ENCODE data around the gene REPIN1.

REPIN1 gene

DNA sequence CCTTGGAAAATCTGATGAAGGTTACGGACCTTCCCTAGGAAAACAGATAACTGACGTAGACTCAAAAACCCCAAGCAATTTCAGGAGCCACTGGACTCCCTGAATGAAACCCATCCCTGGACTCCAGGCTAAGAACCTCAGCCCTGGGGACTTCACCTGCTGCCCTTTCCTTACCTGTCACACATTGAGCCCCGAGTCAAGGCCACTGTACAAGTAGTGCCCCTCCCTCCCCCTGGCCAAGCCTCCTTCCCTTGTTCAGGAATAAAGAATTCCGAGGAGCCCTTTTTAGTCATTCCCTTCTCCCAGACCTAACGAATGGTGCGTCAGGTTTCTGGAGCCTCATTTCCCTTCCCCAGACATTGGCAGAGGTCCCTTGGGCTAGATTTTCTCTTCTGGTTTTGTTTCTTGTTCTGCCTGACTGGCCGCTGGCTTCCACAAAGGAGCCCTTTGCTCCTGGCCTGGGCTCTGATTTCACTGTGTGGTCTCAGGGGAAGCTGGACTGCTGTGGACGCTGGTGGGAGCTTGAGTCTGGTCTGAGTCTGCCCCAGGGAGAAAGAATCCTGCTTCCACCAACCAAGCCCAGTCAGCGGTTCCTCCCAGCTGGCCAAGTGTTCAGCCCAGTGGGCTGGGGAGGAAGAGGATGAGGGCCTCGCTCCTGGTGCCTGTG is 42.2 kb downstream of the REPIN1 start:
- Histone ChIP-seq H3K9me2 (replicated peaks; ENCODE audit: low read depth, low read length) (no peaks in the 10 kb centered on the region), H3K4me3 (ENCODE audit: low read length, poor library complexity, severe bottlenecking) (no peak overlapping the region), H2AFZ (ENCODE audit: low read length) (no peak overlapping the region), H3K79me2 (ENCODE audit: insufficient read depth, low read length) (no peaks in the 10 kb centered on the region), H3K27me3 (ENCODE audit: insufficient read depth, low read length, poor library complexity, severe bottlenecking) (no peaks in the 10 kb centered on the region), H4K20me1 (ENCODE audit: insufficient read depth, low read length, poor library complexity, severe bottlenecking) (no peaks in the 10 kb centered on the region), H3K4me2 (ENCODE audit: low read depth, low read length, poor library complexity, severe bottlenecking) (no peak overlapping the region), H3K9ac (ENCODE audit: low read depth, low read length, poor library complexity, severe bottlenecking) (no peak overlapping the region), H3K4me1 (ENCODE audit: insufficient read depth, low read length, poor library complexity, severe bottlenecking) (peaks cover 23% of the 10 kb centered on the region), H3F3A (ENCODE audit: low read depth) (no peaks in the 10 kb centered on the region), H3K9me3 (ENCODE audit: insufficient read depth, low read depth, low read length) (no peaks in the 10 kb centered on the region), H3K36me3 (ENCODE audit: insufficient read depth, low read length) (no peaks in the 10 kb centered on the region)
- TF ChIP-seq, protein P1, sequence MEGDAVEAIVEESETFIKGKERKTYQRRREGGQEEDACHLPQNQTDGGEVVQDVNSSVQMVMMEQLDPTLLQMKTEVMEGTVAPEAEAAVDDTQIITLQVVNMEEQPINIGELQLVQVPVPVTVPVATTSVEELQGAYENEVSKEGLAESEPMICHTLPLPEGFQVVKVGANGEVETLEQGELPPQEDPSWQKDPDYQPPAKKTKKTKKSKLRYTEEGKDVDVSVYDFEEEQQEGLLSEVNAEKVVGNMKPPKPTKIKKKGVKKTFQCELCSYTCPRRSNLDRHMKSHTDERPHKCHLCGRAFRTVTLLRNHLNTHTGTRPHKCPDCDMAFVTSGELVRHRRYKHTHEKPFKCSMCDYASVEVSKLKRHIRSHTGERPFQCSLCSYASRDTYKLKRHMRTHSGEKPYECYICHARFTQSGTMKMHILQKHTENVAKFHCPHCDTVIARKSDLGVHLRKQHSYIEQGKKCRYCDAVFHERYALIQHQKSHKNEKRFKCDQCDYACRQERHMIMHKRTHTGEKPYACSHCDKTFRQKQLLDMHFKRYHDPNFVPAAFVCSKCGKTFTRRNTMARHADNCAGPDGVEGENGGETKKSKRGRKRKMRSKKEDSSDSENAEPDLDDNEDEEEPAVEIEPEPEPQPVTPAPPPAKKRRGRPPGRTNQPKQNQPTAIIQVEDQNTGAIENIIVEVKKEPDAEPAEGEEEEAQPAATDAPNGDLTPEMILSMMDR (conservative IDR thresholded peaks at IDR 0.05; ENCODE audit: low read length), result no peak
- TF ChIP-seq EZH2phosphoT487 (IDR thresholded peaks at IDR 0.05; ENCODE audit: borderline replicate concordance), result no peak

DNA sequence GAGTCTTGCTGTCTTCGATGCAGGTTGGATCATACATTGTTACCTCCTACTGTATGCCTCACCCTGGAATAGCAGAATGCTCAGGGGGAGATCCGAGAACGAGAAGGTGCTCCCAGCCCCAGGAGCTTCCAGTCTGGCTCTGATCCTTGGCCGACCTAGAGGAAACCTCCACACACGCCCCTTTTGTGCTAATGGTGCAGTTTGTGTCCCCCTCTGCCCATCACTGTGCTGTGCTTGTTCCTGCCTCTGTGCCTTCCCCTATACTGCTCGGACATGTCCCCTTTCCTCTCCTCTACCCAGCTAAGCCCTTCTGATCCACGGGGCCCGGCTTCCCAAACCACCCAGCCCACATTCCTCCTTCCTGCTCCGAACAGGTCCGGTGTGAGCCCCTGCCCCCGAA is 43.0 kb downstream of the REPIN1 start:
- Histone ChIP-seq H3K27me3 (ENCODE audit: insufficient read depth, low read length, poor library complexity, severe bottlenecking) (no peaks in the 10 kb centered on the region), H2AFZ (ENCODE audit: low read length) (no peak overlapping the region), H3K4me2 (ENCODE audit: low read depth, low read length, poor library complexity, severe bottlenecking) (no peak overlapping the region), H3K9ac (ENCODE audit: low read depth, low read length, poor library complexity, severe bottlenecking) (no peak overlapping the region), H3K9me2 (replicated peaks; ENCODE audit: low read depth, low read length) (no peaks in the 10 kb centered on the region), H3K9me3 (ENCODE audit: insufficient read depth, low read depth, low read length) (no peaks in the 10 kb centered on the region), H3F3A (ENCODE audit: low read depth) (no peaks in the 10 kb centered on the region), H4K20me1 (ENCODE audit: insufficient read depth, low read length, poor library complexity, severe bottlenecking) (no peaks in the 10 kb centered on the region), H3K79me2 (ENCODE audit: insufficient read depth, low read length) (no peaks in the 10 kb centered on the region), H3K4me3 (ENCODE audit: low read length, poor library complexity, severe bottlenecking) (no peak overlapping the region), H3K36me3 (ENCODE audit: insufficient read depth, low read length) (no peaks in the 10 kb centered on the region), H3K4me1 (ENCODE audit: insufficient read depth, low read length, poor library complexity, severe bottlenecking) (peaks cover 15% of the 10 kb centered on the region)
- TF ChIP-seq EZH2phosphoT487 (IDR thresholded peaks at IDR 0.05; ENCODE audit: borderline replicate concordance), result no peak
- TF ChIP-seq, protein P1 (conservative IDR thresholded peaks at IDR 0.05; ENCODE audit: low read length), result no peak

GRCh38 chr7:150412016-150412415 is 43.4 kb downstream of the REPIN1 start:
- Histone ChIP-seq H2AFZ (ENCODE audit: low read length) (no peak overlapping the region), H3F3A (ENCODE audit: low read depth) (no peaks in the 10 kb centered on the region), H3K4me2 (ENCODE audit: low read depth, low read length, poor library complexity, severe bottlenecking) (no peak overlapping the region), H3K9ac (ENCODE audit: low read depth, low read length, poor library complexity, severe bottlenecking) (no peak overlapping the region), H3K36me3 (ENCODE audit: insufficient read depth, low read length) (no peaks in the 10 kb centered on the region), H3K9me3 (ENCODE audit: insufficient read depth, low read depth, low read length) (no peaks in the 10 kb centered on the region), H3K4me3 (ENCODE audit: low read length, poor library complexity, severe bottlenecking) (no peak overlapping the region), H3K9me2 (replicated peaks; ENCODE audit: low read depth, low read length) (no peaks in the 10 kb centered on the region), H3K4me1 (ENCODE audit: insufficient read depth, low read length, poor library complexity, severe bottlenecking) (peaks cover 11% of the 10 kb centered on the region), H4K20me1 (ENCODE audit: insufficient read depth, low read length, poor library complexity, severe bottlenecking) (no peaks in the 10 kb centered on the region), H3K79me2 (ENCODE audit: insufficient read depth, low read length) (no peaks in the 10 kb centered on the region), H3K27me3 (ENCODE audit: insufficient read depth, low read length, poor library complexity, severe bottlenecking) (no peaks in the 10 kb centered on the region)
- TF ChIP-seq, protein P1 (conservative IDR thresholded peaks at IDR 0.05; ENCODE audit: low read length), result no peak
- TF ChIP-seq EZH2phosphoT487 (IDR thresholded peaks at IDR 0.05; ENCODE audit: borderline replicate concordance), result no peak

Data from Loucy (cell line).